Keratinocyte (primary cell): ENCODE measurements around the gene TCIRG1. TPM values are rescaled to one million over a fixed set of nuclear protein-coding genes. Genes with fewer than 3 reads are reported as not detected.

Experiments used
- DNase-seq: peaks from one replicate; pipeline ENCODE4 v3.0.0-alpha.2; 2011; ENCODE audit warnings: low read depth, missing footprints, low spot score
- FAIRE-seq: peaks from 2 replicates; lab custom pipeline; 2011; peaks lifted over from hg19 to GRCh38; lab: Jason Lieb, UNC
- H2AFZ ChIP-seq: 2 replicates; pipeline ENCODE4 v1.6.0; 2012; ENCODE audit warnings: low read length, control low read depth, inconsistent platforms; ENCODE audit not compliant: control insufficient read depth
- H3K27ac ChIP-seq: 2 replicates; pipeline ENCODE4 v1.5.1; 2011; ENCODE audit warnings: low read length; ENCODE audit not compliant: control insufficient read depth, insufficient read depth
- H3K27me3 ChIP-seq: 3 replicates; pipeline ENCODE4 v1.6.0; 2011; ENCODE audit warnings: low read length; ENCODE audit not compliant: control insufficient read depth, insufficient read depth; ENCODE audit errors: extremely low read depth
- H3K36me3 ChIP-seq, 2 experiments: 2 replicates in 1 of 2; 3 replicates in 1 of 2; pipeline ENCODE4 v1.5.1; 2011; ENCODE audit warnings: low read length in 2 of 2, mild to moderate bottlenecking in 1 of 2; ENCODE audit not compliant: control insufficient read depth in 2 of 2, insufficient read depth in 2 of 2; ENCODE audit errors: extremely low read depth in 1 of 2
- H3K4me1 ChIP-seq: 3 replicates; pipeline ENCODE4 v1.5.1; 2011; ENCODE audit warnings: low read length; ENCODE audit not compliant: control insufficient read depth, insufficient read depth; ENCODE audit errors: extremely low read depth
- H3K4me2 ChIP-seq: 3 replicates; pipeline ENCODE4 v1.6.0; 2011; ENCODE audit warnings: low read depth, low read length; ENCODE audit not compliant: control insufficient read depth, insufficient read depth; ENCODE audit errors: extremely low read depth
- H3K4me3 ChIP-seq, 3 experiments: fragments of 200-600 bp in 1 of 3; sonication (generic) in 1 of 3; 2 replicates in 2 of 3; 3 replicates in 1 of 3; pipeline ENCODE4 v1.5.1; 2011 to 2016; ENCODE audit warnings: low read length in 3 of 3, mild to moderate bottlenecking in 3 of 3, control low read depth in 2 of 3, inconsistent platforms in 1 of 3, low read depth in 1 of 3, mixed read lengths in 1 of 3, mixed run types in 1 of 3, moderate library complexity in 1 of 3; ENCODE audit not compliant: control insufficient read depth in 2 of 3, insufficient read depth in 2 of 3; ENCODE audit errors: extremely low read depth in 1 of 3
- H3K79me2 ChIP-seq: 2 replicates; pipeline ENCODE4 v1.6.0; 2012; ENCODE audit warnings: low read length; ENCODE audit not compliant: control insufficient read depth, insufficient read depth
- H3K9ac ChIP-seq: 3 replicates; pipeline ENCODE4 v1.6.0; 2011; ENCODE audit warnings: low read length; ENCODE audit not compliant: control insufficient read depth, insufficient read depth; ENCODE audit errors: extremely low read depth
- H3K9me1 ChIP-seq: 3 replicates; pipeline ENCODE4 v1.6.0; 2011; ENCODE audit warnings: low read length; ENCODE audit not compliant: control insufficient read depth, insufficient read depth; ENCODE audit errors: extremely low read depth
- H3K9me3 ChIP-seq: 2 replicates; pipeline ENCODE4 v1.5.1; 2012; ENCODE audit warnings: low read depth, low read length; ENCODE audit not compliant: control insufficient read depth
- H4K20me1 ChIP-seq: 3 replicates; pipeline ENCODE4 v1.6.0; 2011; ENCODE audit warnings: low read length; ENCODE audit not compliant: control insufficient read depth, insufficient read depth; ENCODE audit errors: extremely low read depth
- CTCF ChIP-seq, 3 experiments: IDR thresholded peaks in 1 of 3; conservative IDR thresholded peaks in 1 of 3; optimal IDR thresholded peaks in 1 of 3; 2 replicates in 2 of 3; 3 replicates in 1 of 3; pipeline versions ENCODE3 to v1.5.1; 2011; ENCODE audit warnings: low read length in 3 of 3, mild to moderate bottlenecking in 3 of 3, moderate library complexity in 2 of 3, control low read depth in 1 of 3, inconsistent platforms in 1 of 3; ENCODE audit not compliant: insufficient read depth in 2 of 3; ENCODE audit errors: extremely low read depth in 1 of 3
- EZH2 ChIP-seq: IDR thresholded peaks from one replicate; pipeline ENCODE4 v1.6.1; 2012; ENCODE audit warnings: inconsistent platforms, mild to moderate bottlenecking, low read length, moderate library complexity
- dilution Hi-C: fragments of 300-500 bp; cut with MboI; formaldehyde crosslinking; loops from one replicate; pipeline ENCODE4 v1.7.0; 2020; ENCODE audit warnings: low sequenced_read_pairs; ENCODE audit not compliant: extremely low pct_ligation_motif_present
- polyA plus RNA-seq, 5 experiments: library from polyadenylated mRNA; depleted of rRNA in 3 of 5; stranded (reverse) in 3 of 5; stranded (forward) in 1 of 5; unstranded in 1 of 5; fragments of >200 nt; gene quantifications; 1 replicate in 1 of 5; 2 replicates in 3 of 5; 3 replicates in 1 of 5; pipeline versions ENCODE4 v1.2.1 to v1.2.3, GENCODE V29; 2011 to 2012; ENCODE audit warnings: missing spikeins in 2 of 5, low read depth in 1 of 5, low replicate concordance in 1 of 5

The TCIRG1 gene
- polyA plus RNA-seq, 1 donor (not counting 4 experiments of a cell fraction or from before 2014, with no cell fraction given) = 12.7 TPM

GRCh38 chr11:68065841-68066240, 27.0 kb downstream of the TCIRG1 start:
- Histone ChIP-seq H3K9me3 (no peaks in the 10 kb centered on the region), H3K4me1 (no peaks in the 10 kb centered on the region), H3K9me1 (no peaks in the 10 kb centered on the region), H3K27ac (no peak overlapping the region), H4K20me1 (no peaks in the 10 kb centered on the region), H3K79me2 (no peaks in the 10 kb centered on the region), H3K4me3 (no peak overlapping the region), H2AFZ (no peak overlapping the region), H3K4me2 (no peak overlapping the region), H3K27me3 (no peaks in the 10 kb centered on the region), H3K9ac (no peak overlapping the region), H3K36me3 (peaks cover 3 to 7% of the 10 kb centered on the region in 2 experiments)
- dilution Hi-C loops = no loop called here
- FAIRE-seq (no peak), DNase-seq (no peak)
- TF ChIP-seq EZH2 = no peak
- no peak for TF ChIP-seq CTCF (optimal IDR thresholded peaks at IDR 0.05 in 1 of 3, IDR thresholded peaks at IDR 0.05 in 1 of 3, conservative IDR thresholded peaks at IDR 0.05 in 1 of 3; ENCODE audit: extremely low read depth in 1 of 3, insufficient read depth in 2 of 3, low read length in 3 of 3)

GRCh38 chr11:68066742-68067141, 27.9 kb downstream of the TCIRG1 start:
- Histone ChIP-seq H3K36me3 (peaks cover 3 to 7% of the 10 kb centered on the region in 2 experiments), H3K27me3 (no peaks in the 10 kb centered on the region), H3K4me3 (no peak overlapping the region), H3K9me1 (no peaks in the 10 kb centered on the region), H3K4me2 (no peak overlapping the region), H3K79me2 (no peaks in the 10 kb centered on the region), H3K9me3 (no peaks in the 10 kb centered on the region), H3K27ac (no peak overlapping the region), H3K4me1 (no peaks in the 10 kb centered on the region), H2AFZ (no peak overlapping the region), H3K9ac (no peak overlapping the region), H4K20me1 (no peaks in the 10 kb centered on the region)
- FAIRE-seq (no peak), DNase-seq (no peak)
- dilution Hi-C loops = no loop called here
- TF ChIP-seq CTCF (optimal IDR thresholded peaks at IDR 0.05 in 1 of 3, IDR thresholded peaks at IDR 0.05 in 1 of 3, conservative IDR thresholded peaks at IDR 0.05 in 1 of 3; ENCODE audit: extremely low read depth in 1 of 3, insufficient read depth in 2 of 3, low read length in 3 of 3) (no peak), EZH2 (no peak)
